Caco-2 (cell line): Measurements from ENCODE around the gene DGKI. TPM values are rescaled to one million over a fixed set of nuclear protein-coding genes. Genes with fewer than 3 reads are reported as not detected.

Experiments
- BruUV-seq: library from RNA; stranded (reverse); fragments of 400-500 nt; replicated peaks from 2 replicates; lab custom pipeline; 2021; lab: Mats Ljungman, UMichigan
- CTCF ChIA-PET: fragments of 300-600 bp; sonication (Branson Sonifier 250); formaldehyde crosslinking; loops from one replicate; lab custom pipeline; 2022; ENCODE audit warnings: antibody characterized with exemption; lab: Charles Lee
- POLR2A ChIA-PET: fragments of 300-600 bp; sonication (Branson Sonifier 250); formaldehyde crosslinking; loops from one replicate; lab custom pipeline; 2022; ENCODE audit warnings: antibody characterized with exemption; lab: Charles Lee
- DNase-seq, 2 experiments: peaks; one replicate each; pipeline versions ENCODE4 v3.0.0 to v3.0.0-alpha.2; 2020 to 2022
- H3K27me3 ChIP-seq: replicated peaks from 2 replicates; pipeline ENCODE4 v1.6.0; 2011; ENCODE audit warnings: low read length; ENCODE audit not compliant: control insufficient read depth, insufficient read depth
- H3K36me3 ChIP-seq: 2 replicates; pipeline ENCODE4 v1.5.1; 2011; ENCODE audit warnings: low read length; ENCODE audit not compliant: control insufficient read depth, insufficient read depth
- H3K4me1 ChIP-seq: fragments of 250-450 bp; sonication (Bioruptor Pico); 2 replicates; pipeline ENCODE4 v1.5.1; 2020; ENCODE audit warnings: mild to moderate bottlenecking
- H3K4me3 ChIP-seq: 2 replicates; pipeline ENCODE4 v1.5.1; 2011; ENCODE audit warnings: low read depth, mild to moderate bottlenecking, control low read depth, low read length
- H3K9me3 ChIP-seq: fragments of 250-450 bp; sonication (Bioruptor Pico); 2 replicates; pipeline ENCODE4 v1.5.1; 2020; ENCODE audit warnings: mild to moderate bottlenecking, moderate library complexity
- H3K27ac Mint-ChIP-seq: one replicate; pipeline ENCODE4 v1.8.0; 2022; ENCODE audit warnings: mixed read lengths; ENCODE audit not compliant: unreplicated experiment
- H3K27me3 Mint-ChIP-seq: one replicate; pipeline ENCODE4 v1.8.0; 2022; ENCODE audit warnings: mixed read lengths; ENCODE audit not compliant: insufficient read depth, unreplicated experiment
- H3K36me3 Mint-ChIP-seq: one replicate; pipeline ENCODE4 v1.8.0; 2022; ENCODE audit warnings: mild to moderate bottlenecking, mixed read lengths; ENCODE audit not compliant: insufficient read depth, unreplicated experiment
- H3K4me1 Mint-ChIP-seq: one replicate; pipeline ENCODE4 v1.8.0; 2022; ENCODE audit warnings: low read depth, mixed read lengths; ENCODE audit not compliant: unreplicated experiment
- H3K4me3 Mint-ChIP-seq: one replicate; pipeline ENCODE4 v1.8.0; 2022; ENCODE audit warnings: mild to moderate bottlenecking, moderate library complexity, mixed read lengths; ENCODE audit not compliant: unreplicated experiment
- H3K9me3 Mint-ChIP-seq: one replicate; pipeline ENCODE4 v1.8.0; 2022; ENCODE audit warnings: mixed read lengths; ENCODE audit not compliant: unreplicated experiment
- CTCF ChIP-seq, 2 experiments: fragments of 200-600 bp in 1 of 2; IDR thresholded peaks; 1 replicate in 1 of 2; 2 replicates in 1 of 2; pipeline versions ENCODE4 v1.5.1 to v1.8.0; 2011 to 2022; ENCODE audit warnings: antibody characterized with exemption in 1 of 2, control low read depth in 1 of 2, inconsistent platforms in 1 of 2, low read depth in 1 of 2, low read length in 1 of 2, mild to moderate bottlenecking in 1 of 2, moderate library complexity in 1 of 2; ENCODE audit not compliant: insufficient read depth in 1 of 2, severe bottlenecking in 1 of 2, unreplicated experiment in 1 of 2
- intact Hi-C: fragments of 100-400 bp; cut with micrococcal nuclease; formaldehyde crosslinking; loops from one replicate; pipeline ENCODE4 v1.10.0; 2022; ENCODE audit not compliant: unreplicated experiment
- total RNA-seq: library from RNA; stranded (reverse); gene quantifications from 2 replicates; pipeline ENCODE4 v1.2.3, GENCODE V29; 2022

The DGKI gene
- total RNA-seq, 1 experiment from 2014 or later: 0.84 TPM

- ChIA-PET CTCF (no interaction called here), POLR2A (no interaction called here)
- Mint-ChIP-seq H3K4me3 (no peak overlapping the region), H3K36me3 (peaks cover 9% of the 10 kb centered on the region), H3K4me1 (no peaks in the 10 kb centered on the region), H3K9me3 (peaks cover 21% of the 10 kb centered on the region), H3K27ac (no peak overlapping the region), H3K27me3 (no peaks in the 10 kb centered on the region)
- H3K36me3 ChIP-seq: no peaks in the 10 kb centered on the region
- H3K4me3 ChIP-seq: no peak overlapping the region
- DNase-seq: no peak
- BruUV-seq: no TSS peak
- no peaks in the 10 kb centered on the region for H3K27me3 ChIP-seq
- no peak for TF ChIP-seq CTCF (IDR thresholded peaks at IDR 0.05; ENCODE audit: insufficient read depth in 1 of 2, low read depth in 1 of 2, low read length in 1 of 2, severe bottlenecking in 1 of 2, unreplicated experiment in 1 of 2)
- H3K9me3 ChIP-seq: peaks cover 24% of the 10 kb centered on the region
- no peaks in the 10 kb centered on the region for H3K4me1 ChIP-seq
- intact Hi-C loops: no loop called here
Observed at GRCh38 chr7:137836541-137836940, 10.2 kb downstream of the DGKI start.

DNA sequence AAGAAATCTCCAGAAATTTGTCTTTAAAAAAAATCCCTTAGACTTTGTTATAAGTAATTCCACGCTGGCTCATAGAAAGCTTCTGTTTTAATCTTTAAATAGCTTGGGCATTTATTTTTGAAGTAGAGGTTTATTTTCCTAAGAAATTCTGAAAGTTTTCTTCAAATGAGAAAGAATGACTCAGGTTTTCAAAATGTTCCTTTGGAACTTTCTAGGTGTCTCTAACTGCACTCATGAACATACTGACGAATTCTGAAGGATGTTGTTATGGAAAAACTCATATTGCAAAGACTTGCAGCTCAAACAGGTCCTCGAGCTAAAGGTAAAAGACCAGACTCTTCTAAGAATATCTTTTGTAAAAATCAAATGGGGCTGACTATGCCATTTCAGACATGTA, 10.7 kb downstream of the DGKI start:
- DNase-seq: no peak
- Mint-ChIP-seq H3K36me3 (peaks cover 9% of the 10 kb centered on the region), H3K4me3 (no peak overlapping the region), H3K27me3 (no peaks in the 10 kb centered on the region), H3K4me1 (no peaks in the 10 kb centered on the region), H3K27ac (no peak overlapping the region), H3K9me3 (peaks cover 21% of the 10 kb centered on the region)
- ChIA-PET POLR2A (interaction anchor here (0.5 kb wide), 1 partner anchor 968 kb away, joined by 3 read pairs; no protein-coding TSS in a partner anchor), CTCF (no interaction called here)
- Histone ChIP-seq H3K9me3 (peaks cover 25% of the 10 kb centered on the region), H3K4me1 (no peaks in the 10 kb centered on the region), H3K27me3 (no peaks in the 10 kb centered on the region), H3K4me3 (no peak overlapping the region), H3K36me3 (no peaks in the 10 kb centered on the region)
- intact Hi-C loops: no loop called here
- no TSS peak for BruUV-seq
- no peak for TF ChIP-seq CTCF (IDR thresholded peaks at IDR 0.05; ENCODE audit: insufficient read depth in 1 of 2, low read depth in 1 of 2, low read length in 1 of 2, severe bottlenecking in 1 of 2, unreplicated experiment in 1 of 2)

GRCh38 chr7:137835486-137836112, 11.2 kb downstream of the DGKI start:
- intact Hi-C loops: no loop called here
- Mint-ChIP-seq H3K9me3 (peaks cover 21% of the 10 kb centered on the region), H3K4me3 (no peak overlapping the region), H3K27ac (no peak overlapping the region), H3K27me3 (no peaks in the 10 kb centered on the region), H3K4me1 (no peaks in the 10 kb centered on the region), H3K36me3 (peaks cover 9% of the 10 kb centered on the region)
- Histone ChIP-seq H3K4me1 (no peaks in the 10 kb centered on the region), H3K27me3 (no peaks in the 10 kb centered on the region), H3K9me3 (peaks cover 25% of the 10 kb centered on the region), H3K4me3 (no peak overlapping the region), H3K36me3 (no peaks in the 10 kb centered on the region)
- no TSS peak for BruUV-seq
- DNase-seq: no peak
- CTCF ChIA-PET: no interaction called here
- no peak for TF ChIP-seq CTCF (IDR thresholded peaks at IDR 0.05; ENCODE audit: insufficient read depth in 1 of 2, low read depth in 1 of 2, low read length in 1 of 2, severe bottlenecking in 1 of 2, unreplicated experiment in 1 of 2)
- POLR2A ChIA-PET: interaction anchor here (0.5 kb wide), 1 partner anchor 969 kb away, joined by 3 read pairs; no protein-coding TSS in a partner anchor
